Activated CD8-positive, alpha-beta T cell treated with anti-CD3 and anti-CD28 coated beads for 36 hours (primary cell): ENCODE measurements around the gene ASAP2. TPM values are rescaled to one million over a fixed set of nuclear protein-coding genes. Genes with fewer than 3 reads are reported as not detected.

Experiments used
- ATAC-seq: fragments of 200-7000 bp; cut with Tn5 transposase; one replicate; pipeline ENCODE4 v1.10.0; 2021; ENCODE audit warnings: mild to moderate bottlenecking, moderate library complexity
- CTCF ChIA-PET: fragments of 350-600 bp; sonication (Branson Sonifier 250); formaldehyde crosslinking; loops from one replicate; lab custom pipeline; 2021; ENCODE audit warnings: antibody characterized with exemption; lab: Charles Lee
- POLR2A ChIA-PET: fragments of 350-600 bp; sonication (Branson Sonifier 250); formaldehyde crosslinking; loops from one replicate; lab custom pipeline; 2021; ENCODE audit warnings: antibody characterized with exemption; lab: Charles Lee
- DNase-seq: peaks from one replicate; pipeline ENCODE4 v3.0.0-alpha.2; 2020
- H3K27ac Mint-ChIP-seq: one replicate; pipeline ENCODE4 v1.8.0; 2021; ENCODE audit warnings: mild to moderate bottlenecking, mixed read lengths
- H3K27me3 Mint-ChIP-seq: one replicate; pipeline ENCODE4 v1.8.0; 2021; ENCODE audit warnings: mixed read lengths
- H3K36me3 Mint-ChIP-seq: one replicate; pipeline ENCODE4 v1.8.0; 2021; ENCODE audit warnings: low read depth, mixed read lengths
- H3K4me1 Mint-ChIP-seq: one replicate; pipeline ENCODE4 v1.8.0; 2021; ENCODE audit warnings: low read depth, mixed read lengths
- H3K4me3 Mint-ChIP-seq: one replicate; pipeline ENCODE4 v1.8.0; 2021; ENCODE audit warnings: mild to moderate bottlenecking, moderate library complexity, mixed read lengths
- H3K9me3 Mint-ChIP-seq: one replicate; pipeline ENCODE4 v1.8.0; 2021; ENCODE audit warnings: mixed read lengths
- CTCF ChIP-seq: fragments of 200-600 bp; IDR thresholded peaks from one replicate; pipeline ENCODE4 v1.8.0; 2022; ENCODE audit warnings: antibody characterized with exemption, mild to moderate bottlenecking
- intact Hi-C: fragments of 100-400 bp; cut with micrococcal nuclease; formaldehyde crosslinking; loops from one replicate; pipeline ENCODE4 v1.10.0; 2022
- total RNA-seq, 2 experiments: library from RNA; stranded (reverse); gene quantifications; one replicate each; pipeline ENCODE4 v1.2.3, GENCODE V29; 2021

The ASAP2 gene
- total RNA-seq, 2 experiments from 2014 or later = not detected

GRCh38 chr2:9230051-9230802 lies 23.6 kb downstream of the ASAP2 start:
- no peaks in the 10 kb centered on the region for H3K36me3 Mint-ChIP-seq
- ChIA-PET CTCF (no interaction called here), POLR2A (no interaction called here)
- ATAC-seq (no peak), DNase-seq (no peak)
- TF ChIP-seq CTCF = no peak
- H3K4me1 Mint-ChIP-seq = no peaks in the 10 kb centered on the region
- H3K4me3 Mint-ChIP-seq = no peak overlapping the region
- H3K9me3 Mint-ChIP-seq = no peaks in the 10 kb centered on the region
- peaks cover 10% of the 10 kb centered on the region for H3K27me3 Mint-ChIP-seq
- intact Hi-C loops = no loop called here
- H3K27ac Mint-ChIP-seq = no peak overlapping the region

- Mint-ChIP-seq H3K4me3 (no peak overlapping the region), H3K4me1 (no peaks in the 10 kb centered on the region), H3K9me3 (no peaks in the 10 kb centered on the region), H3K27ac (no peak overlapping the region), H3K27me3 (peaks cover 10% of the 10 kb centered on the region), H3K36me3 (no peaks in the 10 kb centered on the region)
- ATAC-seq (no peak), DNase-seq (no peak)
- CTCF ChIA-PET = no interaction called here
- intact Hi-C loops = no loop called here
- POLR2A ChIA-PET = no interaction called here
- no peak for TF ChIP-seq CTCF
Measured at GRCh38 chr2:9230881-9231280, 24.3 kb downstream of the ASAP2 start.

GRCh38 chr2:9231291-9232165 lies 24.9 kb downstream of the ASAP2 start:
- no peak for TF ChIP-seq CTCF
- Mint-ChIP-seq H3K27me3 (peaks cover 10% of the 10 kb centered on the region), H3K27ac (no peak overlapping the region), H3K4me3 (no peak overlapping the region), H3K9me3 (no peaks in the 10 kb centered on the region), H3K4me1 (no peaks in the 10 kb centered on the region), H3K36me3 (no peaks in the 10 kb centered on the region)
- POLR2A ChIA-PET = no interaction called here
- intact Hi-C loops = no loop called here
- ATAC-seq (no peak), DNase-seq (no peak)
- CTCF ChIA-PET = no interaction called here

GRCh38 chr2:9232166-9232479 lies 25.5 kb downstream of the ASAP2 start:
- TF ChIP-seq CTCF = no peak
- Mint-ChIP-seq H3K36me3 (no peaks in the 10 kb centered on the region), H3K4me3 (no peak overlapping the region), H3K27ac (no peak overlapping the region), H3K27me3 (peaks cover 9% of the 10 kb centered on the region), H3K4me1 (no peaks in the 10 kb centered on the region), H3K9me3 (no peaks in the 10 kb centered on the region)
- ChIA-PET CTCF (no interaction called here), POLR2A (no interaction called here)
- intact Hi-C loops = no loop called here
- no peak for DNase-seq
- no peak for ATAC-seq

GRCh38 chr2:9232886-9233285 lies 26.3 kb downstream of the ASAP2 start:
- intact Hi-C loops = no loop called here
- CTCF ChIA-PET = no interaction called here
- no peaks in the 10 kb centered on the region for H3K36me3 Mint-ChIP-seq
- DNase-seq (no peak), ATAC-seq (no peak)
- no peak for TF ChIP-seq CTCF
- H3K27me3 Mint-ChIP-seq = peaks cover 7% of the 10 kb centered on the region
- H3K27ac Mint-ChIP-seq = no peak overlapping the region
- POLR2A ChIA-PET = no interaction called here
- no peak overlapping the region for H3K4me3 Mint-ChIP-seq
- H3K9me3 Mint-ChIP-seq = no peaks in the 10 kb centered on the region
- no peaks in the 10 kb centered on the region for H3K4me1 Mint-ChIP-seq
